DOHH2 (cell line): ENCODE results near the gene SET.

Experiments used
- H3F3A ChIP-seq: fragments of 200-600 bp; sonication (generic), shearing (Covaris generic); 2 replicates; pipeline ENCODE4 v1.6.0; 2016; ENCODE audit warnings: antibody characterized with exemption, mild to moderate bottlenecking; ENCODE audit not compliant: control insufficient read depth, insufficient read depth
- H3K27ac ChIP-seq: fragments of 200-600 bp; sonication (generic); 2 replicates; pipeline ENCODE4 v1.5.1; 2014; ENCODE audit warnings: low read depth, mild to moderate bottlenecking, low read length, moderate library complexity
- H3K27me3 ChIP-seq: fragments of 200-600 bp; sonication (generic); 2 replicates; pipeline ENCODE4 v1.6.1; 2014; ENCODE audit warnings: mild to moderate bottlenecking, low read length, mixed read lengths; ENCODE audit not compliant: control insufficient read depth
- H3K36me3 ChIP-seq: fragments of 200-600 bp; sonication (generic); 2 replicates; pipeline ENCODE4 v1.6.1; 2014; ENCODE audit warnings: mild to moderate bottlenecking, low read length, moderate library complexity, mixed read lengths; ENCODE audit not compliant: control insufficient read depth
- H3K4me1 ChIP-seq: fragments of 200-600 bp; sonication (generic); 2 replicates; pipeline ENCODE4 v1.6.1; 2014; ENCODE audit warnings: mild to moderate bottlenecking, low read length, mixed read lengths; ENCODE audit not compliant: control insufficient read depth
- H3K4me2 ChIP-seq: fragments of 200-600 bp; sonication (generic); 2 replicates; pipeline ENCODE4 v1.6.0; 2014; ENCODE audit warnings: mild to moderate bottlenecking, low read length, moderate library complexity
- H3K4me3 ChIP-seq: fragments of 200-600 bp; sonication (generic); 2 replicates; pipeline ENCODE4 v1.5.1; 2014; ENCODE audit warnings: mild to moderate bottlenecking, low read length, mixed read lengths
- H3K79me2 ChIP-seq: fragments of 200-600 bp; sonication (generic); 2 replicates; pipeline ENCODE4 v1.6.1; 2014; ENCODE audit warnings: mild to moderate bottlenecking, low read length, mixed read lengths; ENCODE audit not compliant: control insufficient read depth
- H3K9me2 ChIP-seq: fragments of 200-600 bp; sonication (generic); replicated peaks from 2 replicates; pipeline ENCODE4 v1.6.1; 2014; ENCODE audit warnings: mild to moderate bottlenecking, low read length, mixed read lengths; ENCODE audit not compliant: control insufficient read depth
- H3K9me3 ChIP-seq: fragments of 200-600 bp; sonication (generic); 2 replicates; pipeline ENCODE4 v1.6.1; 2014; ENCODE audit warnings: antibody characterized with exemption, low read length, mixed read lengths; ENCODE audit not compliant: control insufficient read depth, insufficient read depth
- H4K20me1 ChIP-seq: fragments of 200-600 bp; sonication (generic); 2 replicates; pipeline ENCODE4 v1.6.0; 2014; ENCODE audit warnings: low read depth, mild to moderate bottlenecking, antibody characterized with exemption, low read length, moderate library complexity; ENCODE audit not compliant: control insufficient read depth, insufficient read depth
- CTCF ChIP-seq: fragments of 200-600 bp; sonication (generic); IDR thresholded peaks from one replicate; pipeline ENCODE4 v1.5.1; 2014; ENCODE audit warnings: antibody characterized with exemption, mild to moderate bottlenecking, low read depth, low read length; ENCODE audit not compliant: poor library complexity, severe bottlenecking
- EZH2phosphoT487 ChIP-seq: fragments of 200-600 bp; sonication (generic); IDR thresholded peaks from 2 replicates; pipeline ENCODE4 v1.6.1; 2017; ENCODE audit warnings: borderline replicate concordance, mild to moderate bottlenecking, antibody characterized with exemption, low read length, moderate library complexity, mixed read lengths

Gene SET

GRCh38 chr9:128720841-128721486, 31.9 kb downstream of the SET start:
- TF ChIP-seq CTCF (no peak), EZH2phosphoT487 (no peak)
- H3K4me2 ChIP-seq = no peak overlapping the region
- H4K20me1 ChIP-seq = no peaks in the 10 kb centered on the region
- H3K79me2 ChIP-seq = peaks cover 19% of the 10 kb centered on the region
- H3K27me3 ChIP-seq = no peaks in the 10 kb centered on the region
- H3K27ac ChIP-seq = no peak overlapping the region
- no peak overlapping the region for H3K4me3 ChIP-seq
- peaks cover 13% of the 10 kb centered on the region for H3F3A ChIP-seq
- no peaks in the 10 kb centered on the region for H3K9me3 ChIP-seq
- peaks cover 25% of the 10 kb centered on the region for H3K4me1 ChIP-seq
- no peaks in the 10 kb centered on the region for H3K9me2 ChIP-seq
- peaks cover 20% of the 10 kb centered on the region for H3K36me3 ChIP-seq

GRCh38 chr9:128721487-128722010, 32.5 kb downstream of the SET start:
- Histone ChIP-seq H3K9me2 (no peaks in the 10 kb centered on the region), H3K4me1 (peaks cover 25% of the 10 kb centered on the region), H3K27ac (no peak overlapping the region), H3K9me3 (no peaks in the 10 kb centered on the region), H3K4me3 (no peak overlapping the region), H3K36me3 (peaks cover 20% of the 10 kb centered on the region), H3K79me2 (peaks cover 19% of the 10 kb centered on the region), H3K4me2 (no peak overlapping the region), H3K27me3 (no peaks in the 10 kb centered on the region), H3F3A (peaks cover 15% of the 10 kb centered on the region), H4K20me1 (no peaks in the 10 kb centered on the region)
- no peak for TF ChIP-seq CTCF
- no peak for TF ChIP-seq EZH2phosphoT487

- Histone ChIP-seq H3K27ac (no peak overlapping the region), H3K9me3 (no peaks in the 10 kb centered on the region), H3K27me3 (no peaks in the 10 kb centered on the region), H3K9me2 (no peaks in the 10 kb centered on the region), H4K20me1 (no peaks in the 10 kb centered on the region), H3K36me3 (peaks cover 20% of the 10 kb centered on the region), H3F3A (peaks cover 15% of the 10 kb centered on the region), H3K79me2 (peaks cover 19% of the 10 kb centered on the region), H3K4me1 (peaks cover 25% of the 10 kb centered on the region), H3K4me3 (peak overlapping the region; percentile 84), H3K4me2 (peak overlapping the region; percentile 83)
- TF ChIP-seq EZH2phosphoT487 = no peak
- no peak for TF ChIP-seq CTCF
Measured at GRCh38 chr9:128722380-128723351, 33.6 kb downstream of the SET start.
